ENCODE data around the gene CHRNA4. TPM values are rescaled to one million over a fixed set of nuclear protein-coding genes. Genes with fewer than 3 reads are reported as not detected.

The CHRNA4 gene
- polyA plus RNA-seq, 1 donor (not counting 4 experiments of a cell fraction or from before 2014, with no cell fraction given) = not detected

DNA sequence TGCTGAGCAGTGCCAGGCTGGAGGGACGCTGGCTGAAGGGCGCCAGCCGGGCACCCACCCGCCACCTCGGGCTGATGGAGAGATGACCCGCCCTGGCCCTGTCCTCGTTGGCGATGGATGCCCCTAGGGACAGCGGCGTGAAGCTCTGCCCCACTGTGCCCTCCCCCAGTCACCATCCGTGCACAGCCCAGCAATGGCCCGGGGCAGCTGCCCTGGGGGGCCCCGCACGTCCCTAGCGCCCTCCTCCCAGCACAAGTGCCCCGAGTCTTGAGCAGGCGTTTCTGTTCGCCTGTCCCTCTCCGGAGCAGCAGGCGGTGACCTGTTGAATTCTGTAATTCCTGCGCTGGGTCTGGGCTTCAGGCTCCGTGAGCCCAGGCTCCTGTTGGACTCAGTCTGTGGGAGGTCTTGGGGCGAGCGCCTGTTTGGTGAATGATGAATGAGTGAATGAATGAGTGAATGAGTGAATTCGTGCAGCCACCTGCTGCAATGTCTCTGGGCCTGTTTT is 36.8 kb upstream of the CHRNA4 start:
- Histone ChIP-seq H3K36me3 (ENCODE audit: control insufficient read depth in 2 of 2, extremely low read depth in 1 of 2, insufficient read depth in 2 of 2, low read length in 2 of 2) (no peaks in the 10 kb centered on the region), H2AFZ (ENCODE audit: control insufficient read depth, low read length) (no peak overlapping the region), H3K4me1 (ENCODE audit: control insufficient read depth, extremely low read depth, insufficient read depth, low read length) (no peaks in the 10 kb centered on the region), H4K20me1 (ENCODE audit: control insufficient read depth, extremely low read depth, insufficient read depth, low read length) (no peaks in the 10 kb centered on the region), H3K27ac (ENCODE audit: control insufficient read depth, insufficient read depth, low read length) (no peak overlapping the region), H3K79me2 (ENCODE audit: control insufficient read depth, insufficient read depth, low read length) (no peaks in the 10 kb centered on the region), H3K9me1 (ENCODE audit: control insufficient read depth, extremely low read depth, insufficient read depth, low read length) (no peaks in the 10 kb centered on the region), H3K9ac (ENCODE audit: control insufficient read depth, extremely low read depth, insufficient read depth, low read length) (no peak overlapping the region), H3K4me2 (ENCODE audit: control insufficient read depth, extremely low read depth, insufficient read depth, low read depth, low read length) (no peak overlapping the region), H3K27me3 (ENCODE audit: control insufficient read depth, extremely low read depth, insufficient read depth, low read length) (peaks cover 14% of the 10 kb centered on the region), H3K4me3 (ENCODE audit: control insufficient read depth in 2 of 3, extremely low read depth in 1 of 3, insufficient read depth in 2 of 3, low read depth in 1 of 3, low read length in 3 of 3) (no peak overlapping the region), H3K9me3 (ENCODE audit: control insufficient read depth, low read depth, low read length) (no peaks in the 10 kb centered on the region)
- FAIRE-seq (no peak), DNase-seq (ENCODE audit: low read depth, low spot score) (no peak)
- dilution Hi-C loops (cut with MboI; ENCODE audit: extremely low pct_ligation_motif_present, low sequenced_read_pairs) = no loop called here
- TF ChIP-seq EZH2 (IDR thresholded peaks at IDR 0.05; ENCODE audit: low read length) (no peak), CTCF (optimal IDR thresholded peaks at IDR 0.05 in 1 of 3, IDR thresholded peaks at IDR 0.05 in 1 of 3, conservative IDR thresholded peaks at IDR 0.05 in 1 of 3; ENCODE audit: extremely low read depth in 1 of 3, insufficient read depth in 2 of 3, low read length in 3 of 3) (no peak)

- Histone ChIP-seq H4K20me1 (ENCODE audit: control insufficient read depth, extremely low read depth, insufficient read depth, low read length) (no peaks in the 10 kb centered on the region), H3K4me1 (ENCODE audit: control insufficient read depth, extremely low read depth, insufficient read depth, low read length) (no peaks in the 10 kb centered on the region), H3K79me2 (ENCODE audit: control insufficient read depth, insufficient read depth, low read length) (no peaks in the 10 kb centered on the region), H3K27me3 (ENCODE audit: control insufficient read depth, extremely low read depth, insufficient read depth, low read length) (peaks cover 11% of the 10 kb centered on the region), H3K4me2 (ENCODE audit: control insufficient read depth, extremely low read depth, insufficient read depth, low read depth, low read length) (no peak overlapping the region), H3K9me3 (ENCODE audit: control insufficient read depth, low read depth, low read length) (no peaks in the 10 kb centered on the region), H3K9me1 (ENCODE audit: control insufficient read depth, extremely low read depth, insufficient read depth, low read length) (no peaks in the 10 kb centered on the region), H2AFZ (ENCODE audit: control insufficient read depth, low read length) (no peak overlapping the region), H3K36me3 (ENCODE audit: control insufficient read depth in 2 of 2, extremely low read depth in 1 of 2, insufficient read depth in 2 of 2, low read length in 2 of 2) (no peaks in the 10 kb centered on the region), H3K9ac (ENCODE audit: control insufficient read depth, extremely low read depth, insufficient read depth, low read length) (no peak overlapping the region), H3K27ac (ENCODE audit: control insufficient read depth, insufficient read depth, low read length) (no peak overlapping the region), H3K4me3 (ENCODE audit: control insufficient read depth in 2 of 3, extremely low read depth in 1 of 3, insufficient read depth in 2 of 3, low read depth in 1 of 3, low read length in 3 of 3) (no peak overlapping the region)
- TF ChIP-seq EZH2 (IDR thresholded peaks at IDR 0.05; ENCODE audit: low read length) (no peak), CTCF (optimal IDR thresholded peaks at IDR 0.05 in 1 of 3, IDR thresholded peaks at IDR 0.05 in 1 of 3, conservative IDR thresholded peaks at IDR 0.05 in 1 of 3; ENCODE audit: extremely low read depth in 1 of 3, insufficient read depth in 2 of 3, low read length in 3 of 3) (no peak)
- no peak for DNase-seq (ENCODE audit: low read depth, low spot score)
- dilution Hi-C loops (cut with MboI; ENCODE audit: extremely low pct_ligation_motif_present, low sequenced_read_pairs) = no loop called here
- FAIRE-seq = no peak
These were observed 36.1 kb upstream of the CHRNA4 start for GRCh38 chr20:63397155-63397843.
